ENCODE results near the gene HS6ST2.

- TF ChIP-seq CTCF (conservative IDR thresholded peaks at IDR 0.05) (no peak), EZH2 (IDR thresholded peaks at IDR 0.05; ENCODE audit: low read depth) (no peak)
Observed at GRCh38 chrX:132710656-132711155, 247.7 kb downstream of the HS6ST2 start.

All from PC-9 (cell line).